ENCODE measurements around the gene MMP15.

Gene MMP15

GRCh38 chr16:58020628-58021521, 4.7 kb upstream of the MMP15 start:
- DNase-seq = no peak

GRCh38 chr16:58021661-58022551, 3.6 kb upstream of the MMP15 start:
- DNase-seq = no peak

GRCh38 chr16:58022601-58023371, 2.8 kb upstream of the MMP15 start:
- peak; percentile 68 for DNase-seq

GRCh38 chr16:58024486-58025350, 836 bp upstream of the MMP15 start:
- DNase-seq = no peak

GRCh38 chr16:58026139-58026704, 668 bp downstream of the MMP15 start:
- no peak for DNase-seq

- no peak for DNase-seq
Measured at GRCh38 chr16:58026705-58027160, 1.2 kb downstream of the MMP15 start.

- no peak for DNase-seq
Measured at GRCh38 chr16:58027161-58027915, 1.8 kb downstream of the MMP15 start.

GRCh38 chr16:58027916-58028455, 2.4 kb downstream of the MMP15 start:
- DNase-seq = no peak

- no peak for DNase-seq
Measured at GRCh38 chr16:58028541-58029070, 3.1 kb downstream of the MMP15 start.

GRCh38 chr16:58029410-58029809, 3.9 kb downstream of the MMP15 start:
- DNase-seq = no peak

GRCh38 chr16:58030136-58030840, 4.7 kb downstream of the MMP15 start:
- DNase-seq = no peak

- no peak for DNase-seq
Measured at GRCh38 chr16:58031016-58031800, 5.7 kb downstream of the MMP15 start.

GRCh38 chr16:58032710-58033293, 7.2 kb downstream of the MMP15 start:
- DNase-seq = no peak

- DNase-seq = no peak
Measured at GRCh38 chr16:58034128-58034685, 8.7 kb downstream of the MMP15 start.

GRCh38 chr16:58034774-58035173, 9.2 kb downstream of the MMP15 start:
- DNase-seq = no peak

- no peak for DNase-seq
Measured at GRCh38 chr16:58035356-58036170, 10.0 kb downstream of the MMP15 start.

- no peak for DNase-seq
Measured at GRCh38 chr16:58036943-58037342, 11.4 kb downstream of the MMP15 start.

Data from DMS79 (cell line).